Measurements from ENCODE around the gene PDE4B. TPM values are rescaled to one million over a fixed set of nuclear protein-coding genes. Genes with fewer than 3 reads are reported as not detected.

The PDE4B gene
- total and polyA plus RNA-seq, 7 donors = 4.1 to 191 (median 16.3) TPM

- DNase-seq (no peak), ATAC-seq (no peak)
- H3K36me3 ChIP-seq (ENCODE audit: insufficient read depth in 1 of 2, low read depth in 1 of 2) = no peaks in the 10 kb centered on the region
- H3K4me1 ChIP-seq = no peaks in the 10 kb centered on the region
- intact Hi-C loops (cut with DNase I) = loop anchor here in 1 of 2 donors (5.0 kb wide), 1 partner anchor 252 kb away; no protein-coding TSS in a partner anchor
- H3K4me3 ChIP-seq = no peak overlapping the region
- WGBS, 3 donors = 93 to 98% (median 98%) methylated on average over 3 of the region's 3 CpGs
- H3K27me3 ChIP-seq (ENCODE audit: insufficient read depth in 3 of 3, low read length in 2 of 3) = no peaks in the 10 kb centered on the region
- no peak for TF ChIP-seq CTCF (IDR thresholded peaks at IDR 0.05)
- no peaks in the 10 kb centered on the region for H3K9me3 ChIP-seq
- no peak overlapping the region for H3K27ac ChIP-seq
Observed at GRCh38 chr1:66250075-66250474, 457.4 kb downstream of the PDE4B start.

- Histone ChIP-seq H3K4me3 (no peak overlapping the region), H3K36me3 (ENCODE audit: insufficient read depth in 1 of 2, low read depth in 1 of 2) (no peaks in the 10 kb centered on the region), H3K4me1 (no peaks in the 10 kb centered on the region), H3K27me3 (ENCODE audit: insufficient read depth in 3 of 3, low read length in 2 of 3) (no peaks in the 10 kb centered on the region), H3K27ac (no peak overlapping the region), H3K9me3 (no peaks in the 10 kb centered on the region)
- intact Hi-C loops (cut with DNase I) = loop anchor here in 1 of 2 donors (5.0 kb wide), 1 partner anchor 252 kb away; no protein-coding TSS in a partner anchor
- DNase-seq (no peak), ATAC-seq (no peak)
- TF ChIP-seq CTCF (IDR thresholded peaks at IDR 0.05) = no peak
- WGBS, 3 donors = 67 to 81% (median 75%) methylated on average over 2 of the region's 2 CpGs
Observed at GRCh38 chr1:66250478-66250877, 457.8 kb downstream of the PDE4B start.

- ATAC-seq = no peak
- WGBS, 3 donors = 77 to 86% (median 86%) methylated on average over 1 of the region's 1 CpG
- Histone ChIP-seq H3K4me1 (peaks cover 4% of the 10 kb centered on the region), H3K36me3 (ENCODE audit: insufficient read depth in 1 of 2, low read depth in 1 of 2) (no peaks in the 10 kb centered on the region), H3K27me3 (ENCODE audit: insufficient read depth in 3 of 3, low read length in 2 of 3) (no peaks in the 10 kb centered on the region), H3K4me3 (no peak overlapping the region), H3K9me3 (no peaks in the 10 kb centered on the region), H3K27ac (no peak overlapping the region)
- no peak for TF ChIP-seq CTCF (IDR thresholded peaks at IDR 0.05)
- DNase-seq = no peak
- intact Hi-C loops (cut with DNase I) = loop anchor here in 1 of 2 donors (5.0 kb wide), 1 partner anchor 251 kb away; no protein-coding TSS in a partner anchor
Observed at GRCh38 chr1:66251546-66251945, 458.9 kb downstream of the PDE4B start.

GRCh38 chr1:66253330-66253921 is 460.7 kb downstream of the PDE4B start:
- intact Hi-C loops (cut with DNase I) = loop anchor here (1.0 to 5.0 kb wide), 3 partner anchors 193 to 249 kb away; no protein-coding TSS in a partner anchor
- TF ChIP-seq CTCF (IDR thresholded peaks at IDR 0.05) = peak; percentile 87
- Histone ChIP-seq H3K4me1 (peaks cover 19% of the 10 kb centered on the region), H3K36me3 (ENCODE audit: insufficient read depth in 1 of 2, low read depth in 1 of 2) (no peaks in the 10 kb centered on the region), H3K9me3 (no peaks in the 10 kb centered on the region), H3K27me3 (ENCODE audit: insufficient read depth in 3 of 3, low read length in 2 of 3) (no peaks in the 10 kb centered on the region), H3K27ac (no peak overlapping the region), H3K4me3 (no peak overlapping the region)
- WGBS, 3 donors = 0% methylated on average over 1 of the region's 1 CpG
- DNase-seq = no peak
- peak; percentile 90 to 95 (median 94) for ATAC-seq

All from psoas muscle (tissue), 8 donors.